Naive thymus-derived CD4-positive, alpha-beta T cell (primary cell): ENCODE measurements around the gene MME. TPM values are rescaled to one million over a fixed set of nuclear protein-coding genes. Genes with fewer than 3 reads are reported as not detected.

Experiments used
- ATAC-seq: fragments of 150-1000 bp; cut with Tn5 transposase; 2 replicates; pipeline ENCODE4 v1.10.0; 2021; ENCODE audit warnings: mild to moderate bottlenecking, moderate library complexity
- CTCF ChIA-PET: fragments of 350-600 bp; sonication (Branson Sonifier 250); formaldehyde crosslinking; loops from one replicate; lab custom pipeline; 2021; ENCODE audit warnings: antibody characterized with exemption; lab: Charles Lee
- POLR2A ChIA-PET: fragments of 350-600 bp; sonication (Branson Sonifier 250); formaldehyde crosslinking; loops from one replicate; lab custom pipeline; 2021; ENCODE audit warnings: antibody characterized with exemption, inconsistent platforms; lab: Charles Lee
- DNase-seq, 9 donors: peaks; one replicate each; pipeline versions ENCODE4 v3.0.0 to v3.0.0-alpha.2; 2020 to 2022; ENCODE audit warnings: mixed read lengths in 1 of 9
- H3K27ac ChIP-seq: one replicate; pipeline ENCODE4 v1.7.0; 2013; ENCODE audit warnings: mild to moderate bottlenecking, low read depth, low read length, moderate library complexity
- H3K27me3 ChIP-seq, 2 donors: one replicate each; pipeline ENCODE4 v1.7.0; 2013; ENCODE audit warnings: low read length in 2 of 2, mild to moderate bottlenecking in 2 of 2, moderate library complexity in 2 of 2; ENCODE audit not compliant: control insufficient read depth in 2 of 2, insufficient read depth in 2 of 2
- H3K36me3 ChIP-seq, 3 experiments: 1 replicate in 2 of 3; 2 replicates in 1 of 3; pipeline ENCODE4 v1.7.0; 2013; ENCODE audit warnings: low read length in 3 of 3, mild to moderate bottlenecking in 3 of 3, moderate library complexity in 1 of 3; ENCODE audit not compliant: insufficient read depth in 3 of 3, control insufficient read depth in 2 of 3
- H3K4me1 ChIP-seq, 2 donors: one replicate each; pipeline ENCODE4 v1.7.0; 2013; ENCODE audit warnings: low read length in 2 of 2, mild to moderate bottlenecking in 2 of 2, moderate library complexity in 1 of 2; ENCODE audit not compliant: control insufficient read depth in 2 of 2, insufficient read depth in 2 of 2
- H3K4me3 ChIP-seq: 2 replicates; pipeline ENCODE4 v1.7.0; 2013; ENCODE audit warnings: mild to moderate bottlenecking, low read length
- H3K9me3 ChIP-seq, 3 experiments: 1 replicate in 2 of 3; 2 replicates in 1 of 3; pipeline ENCODE4 v1.7.0; 2013; ENCODE audit warnings: low read length in 3 of 3; ENCODE audit not compliant: control insufficient read depth in 2 of 3
- H3K27ac Mint-ChIP-seq, 9 donors: one replicate each; pipeline ENCODE4 v1.8.0; 2020 to 2022; ENCODE audit warnings: mixed read lengths in 9 of 9, mild to moderate bottlenecking in 8 of 9, moderate library complexity in 5 of 9, inconsistent platforms in 2 of 9
- H3K27me3 Mint-ChIP-seq, 5 donors: one replicate each; pipeline ENCODE4 v1.8.0; 2021 to 2022; ENCODE audit warnings: mixed read lengths in 5 of 5, mild to moderate bottlenecking in 1 of 5
- H3K36me3 Mint-ChIP-seq, 5 donors: one replicate each; pipeline ENCODE4 v1.8.0; 2020 to 2022; ENCODE audit warnings: mixed read lengths in 5 of 5, mild to moderate bottlenecking in 3 of 5, inconsistent platforms in 1 of 5
- H3K4me1 Mint-ChIP-seq, 7 donors: one replicate each; pipeline ENCODE4 v1.8.0; 2020 to 2022; ENCODE audit warnings: mixed read lengths in 7 of 7, mild to moderate bottlenecking in 3 of 7, inconsistent platforms in 1 of 7
- H3K4me3 Mint-ChIP-seq, 10 donors: one replicate each; pipeline ENCODE4 v1.8.0; 2020 to 2022; ENCODE audit warnings: mild to moderate bottlenecking in 10 of 10, mixed read lengths in 10 of 10, moderate library complexity in 6 of 10, inconsistent platforms in 2 of 10
- H3K9me3 Mint-ChIP-seq, 11 donors: one replicate each; pipeline ENCODE4 v1.8.0; 2020 to 2022; ENCODE audit warnings: mixed read lengths in 11 of 11, mild to moderate bottlenecking in 4 of 11, inconsistent platforms in 1 of 11, moderate library complexity in 1 of 11
- intact Hi-C, 2 donors: fragments of 100-400 bp; cut with micrococcal nuclease; formaldehyde crosslinking; loops; one replicate each; pipeline ENCODE4 v1.15.1; 2023
- polyA plus RNA-seq, 2 donors: library from polyadenylated mRNA; unstranded; fragments of 300-500 nt; fragmentation: Illumina TruSeq; gene quantifications; one replicate each; pipeline ENCODE4 v1.2.3, GENCODE V29; 2021
- total RNA-seq, 6 experiments: library from RNA in 5 of 6; stranded (reverse) in 5 of 6; gene quantifications; 1 replicate in 5 of 6; 2 replicates in 1 of 6; pipeline ENCODE4 v1.2.3 and lab custom pipeline; 2021 to 2026

The MME gene
- total and polyA plus RNA-seq, 7 experiments from 2014 or later, result 0.54 to 0.56 TPM; not detected in 5

DNA sequence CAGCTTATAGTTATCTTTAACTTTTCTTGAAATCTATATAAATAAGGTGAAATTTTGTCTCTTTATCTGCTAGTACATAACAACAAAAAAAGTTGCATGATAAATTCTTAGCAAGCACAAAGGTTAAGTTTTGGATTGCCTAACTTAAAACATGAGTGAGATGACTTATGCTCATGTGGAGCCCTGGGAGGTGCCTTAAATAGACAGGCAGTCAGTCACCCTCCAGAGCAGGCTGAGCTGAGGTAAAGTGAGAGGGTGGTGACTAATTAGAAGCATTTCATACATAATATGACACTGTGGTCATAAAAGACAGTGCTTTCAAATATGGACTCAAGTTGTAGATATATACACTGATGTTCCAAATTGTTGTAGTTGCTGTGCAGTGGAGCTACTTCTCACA lies 14.6 kb upstream of the MME start:
- intact Hi-C loops, result no loop called here
- ATAC-seq (peak; percentile 32), DNase-seq (no peak)
- Mint-ChIP-seq H3K4me1 (peaks cover 0 to 1% (median 0%) of the 10 kb centered on the region in 7 donors), H3K27ac (no peak overlapping the region), H3K9me3 (peaks cover 0 to 10% (median 3%) of the 10 kb centered on the region in 11 donors), H3K4me3 (no peak overlapping the region), H3K27me3 (no peaks in the 10 kb centered on the region), H3K36me3 (no peaks in the 10 kb centered on the region)
- POLR2A ChIA-PET, result no interaction called here
- H3K4me3 ChIP-seq, result no peak overlapping the region
- CTCF ChIA-PET, result no interaction called here
- no peak overlapping the region for H3K27ac ChIP-seq
- no peaks in the 10 kb centered on the region for H3K27me3 ChIP-seq
- H3K4me1 ChIP-seq, result no peaks in the 10 kb centered on the region
- H3K9me3 ChIP-seq, result no peaks in the 10 kb centered on the region
- no peaks in the 10 kb centered on the region for H3K36me3 ChIP-seq

DNA sequence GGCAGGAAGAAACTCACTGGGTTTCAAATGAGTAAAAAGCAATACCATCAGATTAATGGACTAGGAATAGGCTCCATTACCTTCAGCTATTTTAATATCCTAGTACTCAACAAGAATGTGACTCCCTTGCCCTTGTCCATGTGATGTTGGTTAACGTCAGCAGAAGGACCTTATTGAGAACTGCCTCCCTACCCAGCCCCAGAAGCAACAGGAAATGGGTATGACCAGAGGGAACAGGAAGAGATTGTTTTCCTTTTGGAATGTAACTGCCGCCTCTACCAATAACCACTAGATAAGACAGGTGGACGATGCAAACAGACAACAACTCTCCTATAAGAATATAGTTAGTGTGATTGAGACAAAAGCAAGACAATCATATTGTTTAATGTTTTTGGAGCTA lies 10.4 kb upstream of the MME start:
- Histone ChIP-seq H3K4me3 (no peak overlapping the region), H3K4me1 (no peaks in the 10 kb centered on the region), H3K36me3 (no peaks in the 10 kb centered on the region), H3K9me3 (no peaks in the 10 kb centered on the region), H3K27ac (no peak overlapping the region), H3K27me3 (no peaks in the 10 kb centered on the region)
- ChIA-PET CTCF (no interaction called here), POLR2A (no interaction called here)
- peaks cover 0 to 3% (median 0%) of the 10 kb centered on the region in 7 donors for H3K4me1 Mint-ChIP-seq
- H3K27ac Mint-ChIP-seq, result no peak overlapping the region
- ATAC-seq, result no peak
- peaks cover 0 to 6% (median 0%) of the 10 kb centered on the region in 11 donors for H3K9me3 Mint-ChIP-seq
- DNase-seq, result no peak
- H3K36me3 Mint-ChIP-seq, result no peaks in the 10 kb centered on the region
- intact Hi-C loops, result no loop called here
- H3K4me3 Mint-ChIP-seq, result no peak overlapping the region
- no peaks in the 10 kb centered on the region for H3K27me3 Mint-ChIP-seq

DNA sequence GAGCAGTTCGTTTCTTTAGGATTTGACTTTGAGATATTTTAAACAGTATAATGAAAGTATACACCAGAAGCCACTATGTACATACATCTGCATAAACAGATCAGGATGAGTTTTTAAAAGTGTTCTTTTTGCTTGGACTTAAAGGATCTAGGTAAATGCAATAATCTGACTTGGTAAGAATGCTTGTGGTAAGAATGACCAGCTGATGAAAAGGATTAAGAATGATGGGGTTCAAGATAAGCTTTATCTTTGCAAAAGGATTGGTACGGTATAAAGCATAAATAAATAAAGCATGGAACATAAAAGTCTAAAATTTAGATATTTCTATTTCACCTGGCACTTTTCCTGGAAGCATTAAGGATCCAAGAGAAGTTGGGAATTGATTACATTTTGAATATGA lies 9.8 kb upstream of the MME start:
- ATAC-seq, result no peak
- no peak overlapping the region for H3K4me3 Mint-ChIP-seq
- no peak for DNase-seq
- H3K4me1 ChIP-seq, result no peaks in the 10 kb centered on the region
- no peaks in the 10 kb centered on the region for H3K27me3 Mint-ChIP-seq
- CTCF ChIA-PET, result no interaction called here
- H3K27me3 ChIP-seq, result no peaks in the 10 kb centered on the region
- H3K4me3 ChIP-seq, result no peak overlapping the region
- H3K27ac ChIP-seq, result no peak overlapping the region
- intact Hi-C loops, result no loop called here
- H3K36me3 Mint-ChIP-seq, result no peaks in the 10 kb centered on the region
- H3K4me1 Mint-ChIP-seq, result peaks cover 0 to 3% (median 0%) of the 10 kb centered on the region in 7 donors
- POLR2A ChIA-PET, result no interaction called here
- no peaks in the 10 kb centered on the region for H3K9me3 ChIP-seq
- H3K27ac Mint-ChIP-seq, result no peak overlapping the region
- H3K36me3 ChIP-seq, result no peaks in the 10 kb centered on the region
- H3K9me3 Mint-ChIP-seq, result peaks cover 0 to 9% (median 0%) of the 10 kb centered on the region in 11 donors

DNA sequence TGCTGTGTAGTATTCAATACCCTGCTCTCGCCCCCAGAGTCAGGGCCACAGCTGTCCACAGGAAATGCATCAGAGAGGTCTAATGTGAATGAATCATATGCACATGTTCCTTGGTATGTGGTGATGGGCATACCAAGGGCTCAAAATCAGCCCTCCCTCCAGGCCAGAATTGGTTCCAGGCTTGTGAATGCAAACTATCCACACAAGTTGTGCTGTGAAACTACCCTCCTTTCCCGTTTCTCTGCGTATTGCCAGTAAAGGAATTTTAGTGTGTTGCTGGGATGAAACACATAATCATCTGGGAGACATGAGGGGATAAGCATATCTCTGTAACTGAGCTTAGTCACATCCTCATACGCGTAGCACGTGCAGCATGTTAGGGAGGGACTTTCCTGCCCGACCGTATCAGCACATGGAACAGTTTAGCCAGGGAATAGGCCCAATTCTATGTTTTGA lies 9.2 kb upstream of the MME start:
- DNase-seq (no peak), ATAC-seq (no peak)
- CTCF ChIA-PET, result no interaction called here
- Mint-ChIP-seq H3K27ac (no peak overlapping the region), H3K4me1 (peaks cover 0 to 3% (median 0%) of the 10 kb centered on the region in 7 donors), H3K36me3 (no peaks in the 10 kb centered on the region), H3K27me3 (no peaks in the 10 kb centered on the region), H3K9me3 (peaks cover 0 to 15% (median 3%) of the 10 kb centered on the region in 11 donors), H3K4me3 (no peak overlapping the region)
- Histone ChIP-seq H3K4me1 (no peaks in the 10 kb centered on the region), H3K4me3 (no peak overlapping the region), H3K27me3 (no peaks in the 10 kb centered on the region), H3K27ac (no peak overlapping the region), H3K36me3 (no peaks in the 10 kb centered on the region), H3K9me3 (no peaks in the 10 kb centered on the region)
- intact Hi-C loops, result no loop called here
- POLR2A ChIA-PET, result no interaction called here

DNA sequence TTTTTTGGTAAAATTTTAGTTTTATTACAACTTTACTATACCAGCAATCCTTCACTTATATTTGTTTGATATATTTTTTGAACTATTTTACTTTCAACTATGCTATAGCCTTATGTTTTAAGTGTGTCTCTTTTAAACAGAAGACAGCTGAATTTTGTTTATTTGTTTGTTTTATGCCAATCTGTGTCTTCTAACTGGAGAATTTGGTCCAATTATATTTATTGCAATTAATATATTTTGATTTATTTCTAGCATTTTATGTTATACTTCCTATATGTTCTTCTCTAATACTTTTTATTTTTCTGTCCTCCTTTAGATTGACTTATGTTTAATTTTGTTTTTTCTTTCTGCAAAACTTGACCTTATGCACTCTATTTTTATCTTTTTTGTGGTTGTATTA lies 4.9 kb upstream of the MME start:
- ATAC-seq, result no peak
- H3K9me3 Mint-ChIP-seq, result peaks cover 0 to 11% (median 2%) of the 10 kb centered on the region in 11 donors

DNA sequence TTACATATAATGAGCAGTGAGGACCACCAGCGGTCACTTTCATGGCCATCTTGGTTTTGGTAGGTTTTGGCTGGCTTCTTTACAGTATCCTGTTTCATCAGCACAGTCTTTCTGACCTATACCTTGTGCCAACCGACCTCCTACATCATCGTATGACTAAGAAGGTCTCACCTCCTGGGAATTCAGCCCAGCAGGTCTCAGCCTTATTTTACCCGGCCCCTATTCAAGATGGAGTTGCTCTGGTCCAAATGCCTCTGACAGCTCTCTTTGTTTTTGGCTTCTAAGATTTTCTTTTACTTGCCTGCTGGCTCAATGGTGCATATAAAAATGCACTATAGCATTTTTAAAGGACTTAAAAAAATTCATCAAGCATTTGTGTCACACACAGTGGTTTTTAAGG lies 3.2 kb upstream of the MME start:
- H3K4me1 Mint-ChIP-seq, result peaks cover 3 to 28% (median 23%) of the 10 kb centered on the region in 7 donors
- peaks cover 31 to 42% (median 33%) of the 10 kb centered on the region in 5 donors for H3K27me3 Mint-ChIP-seq
- H3K27me3 ChIP-seq, result peaks cover 0 to 4% of the 10 kb centered on the region in 2 donors
- ATAC-seq, result no peak
- ChIA-PET CTCF (no interaction called here), POLR2A (no interaction called here)
- H3K4me3 ChIP-seq, result no peak overlapping the region
- peaks cover 0 to 5% (median 0%) of the 10 kb centered on the region in 5 donors for H3K36me3 Mint-ChIP-seq
- peaks cover 0 to 11% (median 2%) of the 10 kb centered on the region in 11 donors for H3K9me3 Mint-ChIP-seq
- no peak overlapping the region for H3K27ac Mint-ChIP-seq
- no peak overlapping the region for H3K4me3 Mint-ChIP-seq
- no peaks in the 10 kb centered on the region for H3K9me3 ChIP-seq
- intact Hi-C loops, result no loop called here
- no peak for DNase-seq
- no peak overlapping the region for H3K27ac ChIP-seq
- H3K4me1 ChIP-seq, result no peaks in the 10 kb centered on the region
- no peaks in the 10 kb centered on the region for H3K36me3 ChIP-seq

More for the DNA sequence above, 4.9 kb upstream of the MME start:
- H3K27me3 ChIP-seq, result peaks cover 0 to 4% of the 10 kb centered on the region in 2 donors
- Mint-ChIP-seq H3K27me3 (peaks cover 14 to 25% (median 18%) of the 10 kb centered on the region in 5 donors), H3K4me3 (no peak overlapping the region), H3K4me1 (peaks cover under 1 to 14% (median 12%) of the 10 kb centered on the region in 7 donors), H3K27ac (no peak overlapping the region), H3K36me3 (peaks cover 0 to 5% (median 0%) of the 10 kb centered on the region in 5 donors)
- no peaks in the 10 kb centered on the region for H3K9me3 ChIP-seq
- H3K27ac ChIP-seq, result no peak overlapping the region
- no peaks in the 10 kb centered on the region for H3K36me3 ChIP-seq
- no peaks in the 10 kb centered on the region for H3K4me1 ChIP-seq
- no peak for DNase-seq
- POLR2A ChIA-PET, result no interaction called here
- no peak overlapping the region for H3K4me3 ChIP-seq
- CTCF ChIA-PET, result no interaction called here
- intact Hi-C loops, result no loop called here
